WTC11 (cell line): Measurements from ENCODE around the gene ABCA13.

Experiments used
- CBFB ChIP-seq: sonication (generic); formaldehyde crosslinking; IDR thresholded peaks from 2 replicates; pipeline ENCODE4 v1.8.1; 2022; ENCODE audit warnings: mild to moderate bottlenecking, low read depth, missing genetic modification reagents
- CTCF ChIP-seq: fragments of 200-600 bp; IDR thresholded peaks from 2 replicates; pipeline ENCODE4 v1.8.0; 2022; ENCODE audit warnings: antibody characterized with exemption
- FOXK1 ChIP-seq: sonication (generic); formaldehyde crosslinking; IDR thresholded peaks from 2 replicates; pipeline ENCODE4 v1.8.0; 2022; ENCODE audit warnings: mild to moderate bottlenecking, moderate library complexity, missing genetic modification reagents
- MXD4 ChIP-seq: fragments of 250-450 bp; sonication (Bioruptor Pico); IDR thresholded peaks from 2 replicates; pipeline ENCODE4 v1.8.0; 2021; ENCODE audit warnings: mild to moderate bottlenecking, moderate library complexity, borderline replicate concordance
- ZNF121 ChIP-seq: sonication (generic); formaldehyde crosslinking; IDR thresholded peaks from 2 replicates; pipeline ENCODE4 v1.8.0; 2023; ENCODE audit warnings: missing genetic modification reagents

GRCh38 chr7:48671656-48672055 lies 500.4 kb downstream of the ABCA13 start:
- TF ChIP-seq MXD4 (CRISPR knock-in tag) (no peak), CTCF (no peak), CBFB (CRISPR knock-in tag) (no peak), ZNF121 (CRISPR knock-in tag) (no peak), FOXK1 (CRISPR knock-in tag) (no peak)
